MM.1S (cell line): ENCODE measurements around the gene NPEPPS.
"Not testable (repeated sequence)": the region's sequence is repeated elsewhere in the genome, so short reads cannot be mapped to it uniquely, and the experiment has no call there.

Experiments used
- DNase-seq: peaks from one replicate; pipeline ENCODE4 v3.0.0-alpha.2; 2015
- H2AFZ ChIP-seq: fragments of 300-600 bp; sonication (generic); 2 replicates; pipeline ENCODE4 v1.6.0; 2016; ENCODE audit warnings: antibody characterized with exemption, low read length
- H3F3A ChIP-seq: fragments of 300-600 bp; sonication (generic); 2 replicates; pipeline ENCODE4 v1.6.1; 2016; ENCODE audit warnings: mild to moderate bottlenecking, antibody characterized with exemption, low read length, moderate library complexity, mixed read lengths; ENCODE audit not compliant: insufficient read depth
- H3K27ac ChIP-seq: fragments of 300-600 bp; sonication (generic); 2 replicates; pipeline ENCODE4 v1.5.1; 2016; ENCODE audit warnings: mild to moderate bottlenecking, low read length
- H3K27me3 ChIP-seq: fragments of 300-600 bp; sonication (generic); replicated peaks from 2 replicates; pipeline ENCODE4 v1.6.0; 2016; ENCODE audit warnings: low read length; ENCODE audit not compliant: insufficient read depth
- H3K36me3 ChIP-seq: fragments of 300-600 bp; sonication (generic); replicated peaks from 2 replicates; pipeline ENCODE4 v1.6.1; 2016; ENCODE audit warnings: mild to moderate bottlenecking, low read length, mixed read lengths; ENCODE audit not compliant: insufficient read depth
- H3K4me1 ChIP-seq: fragments of 300-600 bp; sonication (generic); 2 replicates; pipeline ENCODE4 v1.6.1; 2016; ENCODE audit warnings: low read length, mixed read lengths
- H3K4me2 ChIP-seq: fragments of 300-600 bp; sonication (generic); 2 replicates; pipeline ENCODE4 v1.6.0; 2016; ENCODE audit warnings: low read depth, low read length
- H3K4me3 ChIP-seq: fragments of 300-600 bp; sonication (generic); 2 replicates; pipeline ENCODE4 v1.5.1; 2016; ENCODE audit warnings: low read length, mixed read lengths
- H3K79me2 ChIP-seq: fragments of 300-600 bp; sonication (generic); 2 replicates; pipeline ENCODE4 v1.6.1; 2016; ENCODE audit warnings: mixed run types, low read length, mixed read lengths
- H3K9ac ChIP-seq: fragments of 300-600 bp; sonication (generic); 2 replicates; pipeline ENCODE4 v1.6.1; 2016; ENCODE audit warnings: low read length, mixed read lengths
- H3K9me2 ChIP-seq: fragments of 300-600 bp; sonication (generic); replicated peaks from 2 replicates; pipeline ENCODE4 v1.6.1; 2016; ENCODE audit warnings: mild to moderate bottlenecking, low read length, mixed read lengths; ENCODE audit not compliant: insufficient read depth
- H3K9me3 ChIP-seq: fragments of 300-600 bp; sonication (generic); replicated peaks from 2 replicates; pipeline ENCODE4 v1.6.1; 2016; ENCODE audit warnings: mild to moderate bottlenecking, low read length, mixed read lengths; ENCODE audit not compliant: insufficient read depth
- H4K20me1 ChIP-seq: fragments of 300-600 bp; sonication (generic); 2 replicates; pipeline ENCODE4 v1.6.1; 2016; ENCODE audit warnings: mild to moderate bottlenecking, low read length, moderate library complexity, mixed read lengths; ENCODE audit not compliant: insufficient read depth

The NPEPPS gene

DNA sequence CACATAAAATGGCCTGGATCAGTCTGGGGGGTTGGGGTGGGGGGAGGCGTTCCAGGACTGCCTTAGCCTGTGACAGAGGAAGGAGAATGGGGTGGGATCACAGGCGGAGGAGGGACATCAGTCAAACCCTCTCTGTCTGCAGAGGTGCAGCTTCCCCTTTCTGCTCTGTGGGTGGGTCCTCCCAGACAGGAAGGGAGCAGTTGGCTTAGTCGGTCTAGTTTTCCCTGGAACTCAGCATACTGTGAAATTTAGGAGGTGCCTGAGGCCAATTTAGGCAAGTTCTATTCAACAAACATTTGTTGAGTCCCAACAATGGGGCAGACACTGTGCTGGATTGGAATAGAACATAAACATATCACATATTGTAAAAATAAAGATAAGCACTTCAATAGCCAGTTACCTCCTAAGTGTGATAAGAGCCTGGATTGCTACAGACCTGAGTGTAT, 19.2 kb upstream of the NPEPPS start:
- H2AFZ ChIP-seq, H3K27me3 ChIP-seq, H3K9me2 ChIP-seq, DNase-seq, H4K20me1 ChIP-seq, H3F3A ChIP-seq, H3K9me3 ChIP-seq, H3K4me3 ChIP-seq, H3K36me3 ChIP-seq, H3K9ac ChIP-seq, H3K79me2 ChIP-seq, H3K4me1 ChIP-seq, H3K27ac ChIP-seq, H3K4me2 ChIP-seq: not testable (repeated sequence)

DNA sequence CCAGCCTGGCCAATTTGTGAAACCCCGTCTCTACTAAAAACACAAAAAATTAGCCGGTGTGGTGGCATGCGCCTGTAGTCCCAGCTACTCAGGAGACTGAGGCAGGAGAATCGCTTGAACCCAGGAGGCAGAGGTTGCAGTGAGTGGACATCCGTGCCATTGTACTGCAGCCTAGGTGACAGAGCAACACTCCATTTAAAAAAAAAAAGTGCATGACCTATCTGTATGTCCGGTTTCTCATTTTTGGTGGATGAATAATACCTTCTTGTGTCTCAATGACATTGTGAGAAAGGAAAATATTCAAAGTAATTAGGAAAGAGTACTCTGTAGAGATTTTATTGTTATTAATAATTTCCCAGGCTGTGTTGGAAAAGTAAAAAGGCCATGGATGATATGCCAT, 17.6 kb upstream of the NPEPPS start:
- H3K4me1 ChIP-seq, H3K4me3 ChIP-seq, H3K79me2 ChIP-seq, H3F3A ChIP-seq, H3K36me3 ChIP-seq, H3K9me2 ChIP-seq, H3K27ac ChIP-seq, DNase-seq, H3K4me2 ChIP-seq, H4K20me1 ChIP-seq, H3K9me3 ChIP-seq, H2AFZ ChIP-seq, H3K9ac ChIP-seq, H3K27me3 ChIP-seq: not testable (repeated sequence)

DNA sequence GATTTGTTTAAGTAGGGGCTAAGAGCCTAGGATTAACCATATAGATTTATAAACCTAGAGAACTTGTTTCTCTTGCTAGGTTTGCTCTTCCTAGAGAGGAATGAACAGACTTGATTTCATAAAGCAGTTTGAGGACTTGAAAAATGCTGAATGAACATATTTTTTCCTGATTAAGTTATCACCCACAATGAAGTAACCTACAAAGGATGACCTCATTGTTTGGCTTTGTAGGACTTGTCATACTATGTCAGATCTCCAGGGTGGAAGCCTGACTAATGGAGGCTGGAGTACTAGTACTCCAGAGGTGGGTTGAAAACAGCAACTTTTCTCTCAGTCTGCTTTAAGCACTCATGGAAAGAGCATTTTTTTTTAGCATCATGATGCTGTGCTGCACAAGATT, 12.0 kb upstream of the NPEPPS start:
- not testable (repeated sequence) for H3K27me3 ChIP-seq, H3K4me2 ChIP-seq, H3K4me3 ChIP-seq, H3K9ac ChIP-seq, H4K20me1 ChIP-seq, H2AFZ ChIP-seq, H3K36me3 ChIP-seq, H3K4me1 ChIP-seq, H3K9me3 ChIP-seq, H3F3A ChIP-seq, DNase-seq, H3K9me2 ChIP-seq, H3K79me2 ChIP-seq, H3K27ac ChIP-seq

DNA sequence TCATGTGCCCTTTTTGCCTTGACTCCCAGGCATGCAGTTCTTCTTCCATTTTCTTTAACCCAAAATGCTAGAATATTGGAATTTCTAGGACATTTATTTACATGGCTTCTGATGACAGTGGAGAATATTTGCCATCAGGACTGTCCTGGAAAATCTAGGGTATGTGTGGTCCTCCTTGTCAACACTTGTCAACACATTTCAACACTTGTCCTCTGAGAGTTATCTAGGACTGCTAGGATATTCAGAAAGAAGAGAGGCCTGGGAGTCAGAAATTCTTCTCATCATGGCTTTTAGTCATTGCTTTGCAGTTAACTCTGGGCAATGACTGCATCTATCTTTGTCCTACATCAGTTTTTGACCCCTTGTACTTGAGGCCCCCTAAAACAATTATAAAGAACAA, 11.5 kb upstream of the NPEPPS start:
- not testable (repeated sequence) for H3K79me2 ChIP-seq, H3K27ac ChIP-seq, H3F3A ChIP-seq, H3K9me2 ChIP-seq, DNase-seq, H3K4me1 ChIP-seq, H2AFZ ChIP-seq, H3K4me2 ChIP-seq, H3K9ac ChIP-seq, H3K27me3 ChIP-seq, H3K36me3 ChIP-seq, H3K9me3 ChIP-seq, H3K4me3 ChIP-seq, H4K20me1 ChIP-seq

DNA sequence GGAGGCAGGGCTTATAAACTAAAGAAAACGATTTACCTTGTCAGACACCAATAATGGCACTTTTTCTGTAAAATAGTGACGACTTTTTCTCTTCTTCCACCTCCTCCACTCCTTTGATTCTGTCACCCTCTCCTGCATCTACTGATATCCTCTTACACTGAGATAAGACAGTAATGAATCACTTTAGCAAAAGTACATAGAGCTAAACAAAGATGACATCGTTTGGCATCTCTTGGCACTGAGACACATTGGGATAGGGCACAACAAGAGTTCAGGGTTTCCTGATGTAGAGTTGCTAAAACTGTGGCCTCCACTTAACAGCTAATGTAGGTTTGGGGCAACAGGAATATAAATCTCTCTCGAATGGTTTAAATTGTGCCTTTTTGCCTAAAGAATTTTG, 10.6 kb upstream of the NPEPPS start:
- not testable (repeated sequence) for H3K9me2 ChIP-seq, H3K36me3 ChIP-seq, H3K4me1 ChIP-seq, H3K4me3 ChIP-seq, H3K4me2 ChIP-seq, H3K79me2 ChIP-seq, H3K9ac ChIP-seq, H2AFZ ChIP-seq, H3K27me3 ChIP-seq, DNase-seq, H3K9me3 ChIP-seq, H3K27ac ChIP-seq, H3F3A ChIP-seq, H4K20me1 ChIP-seq

DNA sequence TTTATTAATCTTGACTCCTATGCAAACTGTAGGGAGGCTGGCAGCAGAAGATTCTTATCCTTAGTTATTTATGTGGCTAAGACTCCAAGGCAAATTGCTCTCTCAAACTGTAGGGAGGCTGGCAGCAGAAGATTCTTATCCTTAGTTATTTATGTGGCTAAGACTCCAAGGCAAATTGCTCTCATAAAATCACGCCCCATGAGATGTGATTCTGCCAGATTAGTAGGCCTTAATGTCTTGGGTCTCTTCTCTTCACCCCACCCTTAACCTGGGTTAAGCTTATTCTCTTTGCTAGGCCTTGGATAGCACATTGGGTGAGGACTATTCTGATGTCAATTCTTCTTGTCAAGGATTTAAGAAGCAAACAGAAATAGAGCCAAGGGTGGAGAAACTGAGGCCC, 9.5 kb upstream of the NPEPPS start:
- H3K27me3 ChIP-seq, H3K4me1 ChIP-seq, H2AFZ ChIP-seq, H3K4me3 ChIP-seq, H3K9me2 ChIP-seq, H3K9ac ChIP-seq, H3K9me3 ChIP-seq, H4K20me1 ChIP-seq, H3F3A ChIP-seq, H3K79me2 ChIP-seq, DNase-seq, H3K27ac ChIP-seq, H3K36me3 ChIP-seq, H3K4me2 ChIP-seq: not testable (repeated sequence)

DNA sequence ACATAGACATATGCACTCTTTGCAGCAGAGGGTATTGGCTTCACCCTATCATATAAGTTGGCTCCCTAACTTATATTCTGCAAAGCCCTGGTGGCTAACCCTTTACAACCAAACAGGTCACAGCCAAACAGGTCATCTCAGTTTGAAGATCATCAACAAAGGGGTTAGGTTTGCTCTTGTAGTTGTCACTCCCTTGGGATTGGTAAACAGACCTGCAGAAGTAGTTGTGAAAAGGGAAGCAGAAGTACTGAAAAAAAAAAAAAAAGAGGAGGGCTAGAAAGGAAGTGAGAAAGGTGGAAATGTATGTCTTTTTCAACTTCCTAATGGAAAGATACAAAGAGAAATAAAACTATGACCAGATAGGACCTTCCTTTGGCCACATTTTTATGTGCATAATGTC, 8.6 kb upstream of the NPEPPS start:
- H3K36me3 ChIP-seq, H3K4me1 ChIP-seq, DNase-seq, H3K27ac ChIP-seq, H4K20me1 ChIP-seq, H3K9me3 ChIP-seq, H3K79me2 ChIP-seq, H3K9ac ChIP-seq, H3K27me3 ChIP-seq, H3K4me3 ChIP-seq, H3K4me2 ChIP-seq, H3F3A ChIP-seq, H3K9me2 ChIP-seq, H2AFZ ChIP-seq: not testable (repeated sequence)

DNA sequence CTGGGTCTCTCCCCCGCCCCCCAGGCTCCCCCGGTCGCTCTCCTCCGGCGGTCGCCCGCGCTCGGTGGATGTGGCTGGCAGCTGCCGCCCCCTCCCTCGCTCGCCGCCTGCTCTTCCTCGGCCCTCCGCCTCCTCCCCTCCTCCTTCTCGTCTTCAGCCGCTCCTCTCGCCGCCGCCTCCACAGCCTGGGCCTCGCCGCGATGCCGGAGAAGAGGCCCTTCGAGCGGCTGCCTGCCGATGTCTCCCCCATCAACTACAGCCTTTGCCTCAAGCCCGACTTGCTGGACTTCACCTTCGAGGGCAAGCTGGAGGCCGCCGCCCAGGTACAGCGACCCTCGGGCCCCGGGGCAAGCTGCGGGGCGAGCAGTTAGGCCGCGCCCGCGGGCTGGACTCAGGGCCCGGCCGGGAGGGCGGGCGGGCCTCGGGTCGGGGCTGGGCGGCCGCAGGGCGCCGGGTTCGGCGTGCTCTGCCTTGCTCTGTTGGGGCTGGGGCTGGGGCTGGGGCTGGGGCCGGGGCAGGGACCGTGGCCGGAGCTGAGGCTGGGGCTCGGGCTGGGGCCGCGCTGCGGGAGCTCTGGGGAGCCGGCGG, 419 bp downstream of the NPEPPS start:
- H4K20me1 ChIP-seq, H3K36me3 ChIP-seq, H3F3A ChIP-seq, H3K9me2 ChIP-seq, H3K4me1 ChIP-seq, DNase-seq, H3K4me2 ChIP-seq, H3K27me3 ChIP-seq, H2AFZ ChIP-seq, H3K9me3 ChIP-seq: not testable (repeated sequence)
- Histone ChIP-seq H3K9ac (peak overlapping the region; percentile 53; the same call in 1 of the 2 replicates), H3K79me2 (peaks cover 34% of the 10 kb centered on the region), H3K27ac (peak overlapping the region; percentile 41; the same call in 1 of the 2 replicates), H3K4me3 (peak overlapping the region; percentile 64; the same call in 1 of the 2 replicates)
